H9 (cell line): ENCODE results near the gene PANK2. TPM values are rescaled to one million over a fixed set of nuclear protein-coding genes. Genes with fewer than 3 reads are reported as not detected.

ENCODE experiments used
- DNase-seq: peaks from one replicate; pipeline ENCODE4 v3.0.0-alpha.2; 2017
- H2AFZ ChIP-seq: one replicate; pipeline ENCODE4 v1.6.1; 2013; ENCODE audit warnings: mild to moderate bottlenecking, low read length, control low read depth, moderate library complexity
- H2AK5ac ChIP-seq: 2 replicates; pipeline ENCODE4 v1.6.1; 2013; ENCODE audit warnings: low read length, control low read depth, mixed read lengths; ENCODE audit not compliant: insufficient read length
- H2BK120ac ChIP-seq: one replicate; pipeline ENCODE4 v1.6.1; 2013; ENCODE audit warnings: low read depth, mild to moderate bottlenecking, low read length, control low read depth, inconsistent platforms; ENCODE audit not compliant: poor library complexity, severe bottlenecking
- H2BK12ac ChIP-seq: 2 replicates; pipeline ENCODE4 v1.6.1; 2013; ENCODE audit warnings: low read length, control low read depth, mixed read lengths, low read depth; ENCODE audit not compliant: insufficient read length
- H2BK15ac ChIP-seq: 2 replicates; pipeline ENCODE4 v1.6.1; 2013; ENCODE audit warnings: low read depth, low read length, control low read depth
- H2BK20ac ChIP-seq: one replicate; pipeline ENCODE4 v1.6.1; 2013; ENCODE audit warnings: low read depth, mild to moderate bottlenecking, low read length, control low read depth, inconsistent platforms; ENCODE audit not compliant: poor library complexity, severe bottlenecking
- H2BK5ac ChIP-seq: 2 replicates; pipeline ENCODE4 v1.6.1; 2013; ENCODE audit warnings: low read length, control low read depth, mixed read lengths; ENCODE audit not compliant: insufficient read length
- H3K14ac ChIP-seq: 2 replicates; pipeline ENCODE4 v1.6.1; 2013; ENCODE audit warnings: low read length, control low read depth; ENCODE audit not compliant: insufficient read depth
- H3K18ac ChIP-seq: 2 replicates; pipeline ENCODE4 v1.6.1; 2013; ENCODE audit warnings: low read depth, mild to moderate bottlenecking, mixed read lengths, low read length, control low read depth; ENCODE audit not compliant: insufficient read length
- H3K23ac ChIP-seq: 2 replicates; pipeline ENCODE4 v1.6.1; 2013; ENCODE audit warnings: low read length, control low read depth, mixed read lengths, low read depth; ENCODE audit not compliant: insufficient read length
- H3K23me2 ChIP-seq: 2 replicates; pipeline ENCODE4 v1.6.1; 2013; ENCODE audit warnings: low read depth, mild to moderate bottlenecking, mixed read lengths, low read length, control low read depth; ENCODE audit not compliant: insufficient read length, poor library complexity, severe bottlenecking
- H3K27ac ChIP-seq: 2 replicates; pipeline ENCODE4 v1.5.1; 2013; ENCODE audit warnings: low read length, control low read depth, mixed read lengths, low read depth; ENCODE audit not compliant: insufficient read length
- H3K27me3 ChIP-seq: 2 replicates; pipeline ENCODE4 v1.6.1; 2013; ENCODE audit warnings: low read length, control low read depth, inconsistent platforms; ENCODE audit not compliant: insufficient read depth
- H3K4ac ChIP-seq: 2 replicates; pipeline ENCODE4 v1.6.1; 2013; ENCODE audit warnings: low read depth, mild to moderate bottlenecking, control low read depth, inconsistent platforms, low read length, moderate library complexity
- H3K4me1 ChIP-seq: 2 replicates; pipeline ENCODE4 v1.6.1; 2013; ENCODE audit warnings: low read length, control low read depth, inconsistent platforms; ENCODE audit not compliant: insufficient read depth
- H3K4me2 ChIP-seq: 2 replicates; pipeline ENCODE4 v1.6.1; 2013; ENCODE audit warnings: low read length, control low read depth, mixed read lengths; ENCODE audit not compliant: insufficient read length, insufficient read depth
- H3K56ac ChIP-seq: 2 replicates; pipeline ENCODE4 v1.6.1; 2013; ENCODE audit warnings: low read depth, mild to moderate bottlenecking, mixed read lengths, low read length, control low read depth; ENCODE audit not compliant: insufficient read length
- H3K79me1 ChIP-seq: 2 replicates; pipeline ENCODE4 v1.6.1; 2013; ENCODE audit warnings: low read depth, mild to moderate bottlenecking, moderate library complexity, low read length, control low read depth, inconsistent platforms; ENCODE audit not compliant: insufficient read depth, poor library complexity, severe bottlenecking
- H3K79me2 ChIP-seq: 2 replicates; pipeline ENCODE4 v1.6.1; 2013; ENCODE audit warnings: low read length, control low read depth, inconsistent platforms; ENCODE audit not compliant: insufficient read depth
- H3K9ac ChIP-seq: 2 replicates; pipeline ENCODE4 v1.6.1; 2013; ENCODE audit warnings: low read length, control low read depth, mixed read lengths; ENCODE audit not compliant: insufficient read length; ENCODE audit errors: extremely low read depth
- H3K9me3 ChIP-seq: one replicate; pipeline ENCODE4 v1.6.1; 2013; ENCODE audit warnings: low read depth, low read length, inconsistent platforms; ENCODE audit not compliant: control insufficient read depth
- H3T11ph ChIP-seq: one replicate; pipeline ENCODE4 v1.6.1; 2013; ENCODE audit warnings: mild to moderate bottlenecking, low read length, control low read depth, inconsistent platforms
- H4K20me1 ChIP-seq: one replicate; pipeline ENCODE4 v1.6.1; 2013; ENCODE audit not compliant: control insufficient read depth, insufficient read length, insufficient read depth
- H4K5ac ChIP-seq: 2 replicates; pipeline ENCODE4 v1.6.1; 2013; ENCODE audit warnings: low read depth, mild to moderate bottlenecking, mixed read lengths, low read length, control low read depth; ENCODE audit not compliant: insufficient read length
- H4K8ac ChIP-seq: replicated peaks from 2 replicates; pipeline ENCODE4 v1.6.1; 2013; ENCODE audit warnings: low read length, control low read depth, mixed read lengths, low read depth; ENCODE audit not compliant: insufficient read length
- H4K91ac ChIP-seq: 2 replicates; pipeline ENCODE4 v1.6.1; 2013; ENCODE audit warnings: low read depth, mild to moderate bottlenecking, moderate library complexity, mixed read lengths, low read length, control low read depth; ENCODE audit not compliant: insufficient read length
- H3K27ac Mint-ChIP-seq, 3 experiments: 2 replicates in 2 of 3; 3 replicates in 1 of 3; pipeline ENCODE4 v1.8.0; 2020 to 2021; ENCODE audit warnings: mixed read lengths in 3 of 3, mild to moderate bottlenecking in 1 of 3, moderate library complexity in 1 of 3
- H3K27me3 Mint-ChIP-seq: 2 replicates; pipeline ENCODE4 v1.8.0; 2021; ENCODE audit warnings: low read depth, mild to moderate bottlenecking, moderate library complexity, mixed read lengths
- H3K36me3 Mint-ChIP-seq, 3 experiments: 2 replicates in 2 of 3; 3 replicates in 1 of 3; pipeline ENCODE4 v1.8.0; 2020 to 2021; ENCODE audit warnings: low read depth in 3 of 3, mixed read lengths in 3 of 3; ENCODE audit not compliant: insufficient read depth in 1 of 3
- H3K4me1 Mint-ChIP-seq, 2 experiments: 2 replicates each; pipeline ENCODE4 v1.8.0; 2020; ENCODE audit warnings: mixed read lengths in 2 of 2
- H3K4me3 Mint-ChIP-seq, 2 experiments: 2 replicates in 1 of 2; 3 replicates in 1 of 2; pipeline ENCODE4 v1.8.0; 2020 to 2021; ENCODE audit warnings: mild to moderate bottlenecking in 2 of 2, mixed read lengths in 2 of 2, moderate library complexity in 1 of 2
- H3K9me3 Mint-ChIP-seq, 2 experiments: 2 replicates in 1 of 2; 3 replicates in 1 of 2; pipeline ENCODE4 v1.8.0; 2020; ENCODE audit warnings: mild to moderate bottlenecking in 2 of 2, mixed read lengths in 2 of 2, moderate library complexity in 1 of 2
- WGBS: extraction: QIAGEN DNeasy Blood & Tissue Kit; methylation state at CpG from one replicate; pipeline ENCODE4 v1.1.7; 2013; ENCODE audit warnings: missing lambda C conversion rate, low lambda C conversion rate, mixed read lengths; ENCODE audit not compliant: insufficient read length; ENCODE audit errors: extremely low coverage; 5-methylcytosine and 5-hydroxymethylcytosine counted together
- total RNA-seq: library from RNA; stranded (reverse); gene quantifications from 2 replicates; pipeline ENCODE4 v1.2.1, GENCODE V29; 2021
- TF ChIP-seq, protein P1 (sequence below): fragments of 200-600 bp; sonication (generic); conservative IDR thresholded peaks from 3 replicates; pipeline ENCODE4 v1.8.0; 2021; ENCODE audit warnings: antibody characterized with exemption, mild to moderate bottlenecking

PANK2 gene
- total RNA-seq, 1 experiment from 2014 or later, result 65.4 TPM

- H3T11ph ChIP-seq, result no peak overlapping the region
- no peak overlapping the region for H3K14ac ChIP-seq
- no peak overlapping the region for H3K4ac ChIP-seq
- H4K5ac ChIP-seq, result no peak overlapping the region
- no peak overlapping the region for H2BK120ac ChIP-seq
- H3K9me3 ChIP-seq, result no peaks in the 10 kb centered on the region
- no peak overlapping the region for H2BK20ac ChIP-seq
- Mint-ChIP-seq H3K27ac (no peak overlapping the region), H3K36me3 (peaks cover 16 to 45% (median 34%) of the 10 kb centered on the region in 3 experiments; a peak in 6 of 7 replicates), H3K9me3 (no peaks in the 10 kb centered on the region), H3K4me1 (peaks cover 46 to 51% of the 10 kb centered on the region in 2 experiments), H3K27me3 (no peaks in the 10 kb centered on the region), H3K4me3 (no peak overlapping the region)
- H4K8ac ChIP-seq, result no peak overlapping the region
- H4K20me1 ChIP-seq, result no peaks in the 10 kb centered on the region
- TF ChIP-seq, protein P1, sequence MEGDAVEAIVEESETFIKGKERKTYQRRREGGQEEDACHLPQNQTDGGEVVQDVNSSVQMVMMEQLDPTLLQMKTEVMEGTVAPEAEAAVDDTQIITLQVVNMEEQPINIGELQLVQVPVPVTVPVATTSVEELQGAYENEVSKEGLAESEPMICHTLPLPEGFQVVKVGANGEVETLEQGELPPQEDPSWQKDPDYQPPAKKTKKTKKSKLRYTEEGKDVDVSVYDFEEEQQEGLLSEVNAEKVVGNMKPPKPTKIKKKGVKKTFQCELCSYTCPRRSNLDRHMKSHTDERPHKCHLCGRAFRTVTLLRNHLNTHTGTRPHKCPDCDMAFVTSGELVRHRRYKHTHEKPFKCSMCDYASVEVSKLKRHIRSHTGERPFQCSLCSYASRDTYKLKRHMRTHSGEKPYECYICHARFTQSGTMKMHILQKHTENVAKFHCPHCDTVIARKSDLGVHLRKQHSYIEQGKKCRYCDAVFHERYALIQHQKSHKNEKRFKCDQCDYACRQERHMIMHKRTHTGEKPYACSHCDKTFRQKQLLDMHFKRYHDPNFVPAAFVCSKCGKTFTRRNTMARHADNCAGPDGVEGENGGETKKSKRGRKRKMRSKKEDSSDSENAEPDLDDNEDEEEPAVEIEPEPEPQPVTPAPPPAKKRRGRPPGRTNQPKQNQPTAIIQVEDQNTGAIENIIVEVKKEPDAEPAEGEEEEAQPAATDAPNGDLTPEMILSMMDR, result no peak
- no peak overlapping the region for H2AK5ac ChIP-seq
- no peaks in the 10 kb centered on the region for H3K27me3 ChIP-seq
- peaks cover 90% of the 10 kb centered on the region for H3K79me2 ChIP-seq
- no peak overlapping the region for H2BK5ac ChIP-seq
- no CpG with 5 or more reads among the region's 4 CpGs for WGBS
- H3K56ac ChIP-seq, result no peak overlapping the region
- no peak overlapping the region for H3K27ac ChIP-seq
- H3K23ac ChIP-seq, result no peak overlapping the region
- H3K9ac ChIP-seq, result no peak overlapping the region
- H2AFZ ChIP-seq, result no peak overlapping the region
- H4K91ac ChIP-seq, result no peak overlapping the region
- H3K23me2 ChIP-seq, result peaks cover 3% of the 10 kb centered on the region
- H2BK15ac ChIP-seq, result no peak overlapping the region
- H3K79me1 ChIP-seq, result no peaks in the 10 kb centered on the region
- H3K4me2 ChIP-seq, result no peak overlapping the region
- H3K18ac ChIP-seq, result no peak overlapping the region
- no peak for DNase-seq
- H3K4me1 ChIP-seq, result peaks cover 2% of the 10 kb centered on the region; the same call in 1 of the 2 replicates
- no peak overlapping the region for H2BK12ac ChIP-seq
Measured at GRCh38 chr20:3896302-3896701, 7.1 kb downstream of the PANK2 start.
